ENCODE results near the gene NRAP. TPM values are rescaled to one million over a fixed set of nuclear protein-coding genes. Genes with fewer than 3 reads are reported as not detected.

The NRAP gene
- total RNA-seq, 1 donor from 2014 or later, result not detected

- Mint-ChIP-seq H3K27me3 (no peaks in the 10 kb centered on the region), H3K4me3 (ENCODE audit: low read depth) (no peak overlapping the region), H3K9me3 (ENCODE audit: low read depth) (no peaks in the 10 kb centered on the region), H3K36me3 (ENCODE audit: insufficient read depth) (peaks cover 26% of the 10 kb centered on the region), H3K4me1 (ENCODE audit: low read depth) (peaks cover 7% of the 10 kb centered on the region), H3K27ac (no peak overlapping the region)
- DNase-seq (ENCODE audit: low spot score, unreplicated experiment), result no peak
- TF ChIP-seq, protein P1, sequence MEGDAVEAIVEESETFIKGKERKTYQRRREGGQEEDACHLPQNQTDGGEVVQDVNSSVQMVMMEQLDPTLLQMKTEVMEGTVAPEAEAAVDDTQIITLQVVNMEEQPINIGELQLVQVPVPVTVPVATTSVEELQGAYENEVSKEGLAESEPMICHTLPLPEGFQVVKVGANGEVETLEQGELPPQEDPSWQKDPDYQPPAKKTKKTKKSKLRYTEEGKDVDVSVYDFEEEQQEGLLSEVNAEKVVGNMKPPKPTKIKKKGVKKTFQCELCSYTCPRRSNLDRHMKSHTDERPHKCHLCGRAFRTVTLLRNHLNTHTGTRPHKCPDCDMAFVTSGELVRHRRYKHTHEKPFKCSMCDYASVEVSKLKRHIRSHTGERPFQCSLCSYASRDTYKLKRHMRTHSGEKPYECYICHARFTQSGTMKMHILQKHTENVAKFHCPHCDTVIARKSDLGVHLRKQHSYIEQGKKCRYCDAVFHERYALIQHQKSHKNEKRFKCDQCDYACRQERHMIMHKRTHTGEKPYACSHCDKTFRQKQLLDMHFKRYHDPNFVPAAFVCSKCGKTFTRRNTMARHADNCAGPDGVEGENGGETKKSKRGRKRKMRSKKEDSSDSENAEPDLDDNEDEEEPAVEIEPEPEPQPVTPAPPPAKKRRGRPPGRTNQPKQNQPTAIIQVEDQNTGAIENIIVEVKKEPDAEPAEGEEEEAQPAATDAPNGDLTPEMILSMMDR (IDR thresholded peaks at IDR 0.05; ENCODE audit: unreplicated experiment), result no peak
Observed at GRCh38 chr10:113573368-113573767, 90.5 kb downstream of the NRAP start.

DNA sequence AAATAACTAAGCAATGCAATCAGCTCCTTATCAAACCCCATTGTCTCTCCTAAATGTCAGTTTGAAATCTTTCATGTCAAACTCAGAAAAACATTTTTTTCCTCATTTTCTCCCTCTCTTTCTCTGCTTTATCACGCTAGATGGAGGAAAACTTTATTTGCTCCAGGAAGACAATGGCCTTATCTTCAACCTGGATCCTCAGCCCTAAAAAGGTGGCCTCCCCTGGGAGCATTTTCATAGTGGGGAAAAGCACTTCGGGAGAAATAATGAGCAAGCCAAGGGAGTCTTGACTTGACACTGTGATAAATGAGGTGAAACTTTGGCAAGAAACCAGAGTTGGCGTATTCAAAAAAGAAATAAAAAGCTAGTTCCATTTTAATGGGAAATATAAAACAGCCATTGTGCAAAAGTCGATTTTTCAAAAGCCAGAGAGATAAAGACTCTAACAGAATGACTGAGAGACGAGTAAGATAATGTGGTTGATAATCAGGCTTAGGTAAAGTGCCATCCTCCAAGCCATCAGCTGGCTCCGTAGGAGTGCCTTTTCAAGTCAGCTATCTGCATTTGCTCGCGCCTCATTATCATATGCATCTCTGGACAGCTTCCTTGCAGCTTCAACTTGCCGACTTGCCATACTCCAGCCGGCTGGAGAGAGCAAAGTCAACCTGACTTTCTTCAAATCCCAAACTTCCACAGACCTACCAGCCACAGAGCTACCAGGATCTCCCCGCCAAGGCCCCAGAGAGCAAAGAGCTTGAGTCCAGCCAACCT lies 91.1 kb downstream of the NRAP start:
- TF ChIP-seq, protein P1 (IDR thresholded peaks at IDR 0.05; ENCODE audit: unreplicated experiment), result no peak
- no peak overlapping the region for H3K4me3 Mint-ChIP-seq (ENCODE audit: low read depth)
- no peaks in the 10 kb centered on the region for H3K9me3 Mint-ChIP-seq (ENCODE audit: low read depth)
- peaks cover 7% of the 10 kb centered on the region for H3K4me1 Mint-ChIP-seq (ENCODE audit: low read depth)
- peaks cover 24% of the 10 kb centered on the region for H3K36me3 Mint-ChIP-seq (ENCODE audit: insufficient read depth)
- no peak overlapping the region for H3K27ac Mint-ChIP-seq
- DNase-seq (ENCODE audit: low spot score, unreplicated experiment), result no peak
- no peaks in the 10 kb centered on the region for H3K27me3 Mint-ChIP-seq

DNA sequence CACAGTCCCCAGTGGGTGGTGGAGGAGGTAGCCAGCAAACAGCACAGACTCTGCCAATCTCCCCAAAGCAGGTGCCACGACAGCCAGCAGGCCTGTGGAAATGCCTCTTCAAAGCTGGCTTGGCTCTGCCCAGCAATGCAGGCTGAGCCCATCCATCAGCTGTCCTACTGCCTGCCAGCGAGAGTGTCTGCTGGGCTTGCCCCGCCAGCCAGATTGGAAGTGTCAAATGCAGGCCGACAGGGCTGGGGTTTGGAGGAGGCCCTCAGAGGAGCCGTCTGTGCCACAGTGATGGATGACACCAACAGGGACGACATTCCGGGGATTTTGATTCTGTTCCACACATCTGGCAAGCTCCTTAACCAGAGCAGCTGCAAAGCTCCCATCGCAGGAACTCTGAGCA lies 94.3 kb downstream of the NRAP start:
- H3K4me3 Mint-ChIP-seq (ENCODE audit: low read depth), result no peak overlapping the region
- TF ChIP-seq, protein P1 (IDR thresholded peaks at IDR 0.05; ENCODE audit: unreplicated experiment), result no peak
- H3K4me1 Mint-ChIP-seq (ENCODE audit: low read depth), result peaks cover 8% of the 10 kb centered on the region
- H3K27ac Mint-ChIP-seq, result no peak overlapping the region
- H3K36me3 Mint-ChIP-seq (ENCODE audit: insufficient read depth), result peaks cover 18% of the 10 kb centered on the region
- no peaks in the 10 kb centered on the region for H3K9me3 Mint-ChIP-seq (ENCODE audit: low read depth)
- no peak for DNase-seq (ENCODE audit: low spot score, unreplicated experiment)
- H3K27me3 Mint-ChIP-seq, result no peaks in the 10 kb centered on the region

- TF ChIP-seq, protein P1 (IDR thresholded peaks at IDR 0.05; ENCODE audit: unreplicated experiment), result no peak
- Mint-ChIP-seq H3K27me3 (no peaks in the 10 kb centered on the region), H3K4me3 (ENCODE audit: low read depth) (no peak overlapping the region), H3K9me3 (ENCODE audit: low read depth) (no peaks in the 10 kb centered on the region), H3K27ac (no peak overlapping the region), H3K4me1 (ENCODE audit: low read depth) (peaks cover 17% of the 10 kb centered on the region), H3K36me3 (ENCODE audit: insufficient read depth) (peaks cover 13% of the 10 kb centered on the region)
- no peak for DNase-seq (ENCODE audit: low spot score, unreplicated experiment)
Observed at GRCh38 chr10:113566888-113567287, 97.0 kb downstream of the NRAP start.

- H3K36me3 Mint-ChIP-seq (ENCODE audit: insufficient read depth), result peaks cover 6% of the 10 kb centered on the region
- DNase-seq (ENCODE audit: low spot score, unreplicated experiment), result no peak
- H3K27me3 Mint-ChIP-seq, result no peaks in the 10 kb centered on the region
Observed at GRCh38 chr10:113565364-113565763, 98.5 kb downstream of the NRAP start.

More at GRCh38 chr10:113565364-113565763, 98.5 kb downstream of the NRAP start:
- TF ChIP-seq, protein P1 (IDR thresholded peaks at IDR 0.05; ENCODE audit: unreplicated experiment), result no peak
- H3K4me3 Mint-ChIP-seq (ENCODE audit: low read depth), result no peak overlapping the region
- H3K9me3 Mint-ChIP-seq (ENCODE audit: low read depth), result no peaks in the 10 kb centered on the region
- H3K27ac Mint-ChIP-seq, result no peak overlapping the region
- H3K4me1 Mint-ChIP-seq (ENCODE audit: low read depth), result peaks cover 20% of the 10 kb centered on the region

Measured in progenitor cell of endocrine pancreas (in vitro differentiated cells).